A204.1 (cell line): ENCODE results near the gene C16orf90.
"Not testable (repeated sequence)": the region's sequence is repeated elsewhere in the genome, so short reads cannot be mapped to it uniquely, and the experiment has no call there.

ENCODE experiments used
- FAIRE-seq: peaks from 2 replicates; lab custom pipeline; 2012; peaks lifted over from hg19 to GRCh38; lab: Jason Lieb, UNC

Gene C16orf90

DNA sequence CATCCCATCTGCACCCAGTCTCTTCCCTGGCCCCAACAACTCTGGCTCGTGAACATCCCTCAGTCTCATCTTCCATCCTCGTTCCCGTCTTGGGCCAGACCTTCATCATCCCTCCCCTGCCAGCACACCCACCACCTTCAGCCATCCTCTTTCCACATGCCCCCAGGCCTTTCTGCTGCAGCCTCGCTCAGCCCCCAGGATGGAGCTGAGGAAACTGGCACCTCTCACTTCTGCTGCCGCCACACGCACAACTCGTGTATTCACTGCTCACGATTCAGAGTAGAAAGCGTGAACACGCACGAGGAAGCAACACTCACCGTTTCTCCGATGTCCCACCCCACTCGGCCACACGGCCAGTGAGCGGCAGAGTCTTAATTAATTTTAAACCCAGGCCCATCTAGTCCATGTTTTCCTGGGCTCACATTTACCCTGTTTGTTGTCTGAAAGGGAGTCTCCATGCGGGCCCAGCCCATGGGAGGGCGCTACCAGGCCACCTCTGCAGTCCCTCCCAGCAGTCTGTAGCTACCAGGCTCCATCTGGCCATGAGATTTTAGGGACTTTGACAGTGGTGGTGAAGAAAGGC, 12.5 kb downstream of the C16orf90 start:
- no peak for FAIRE-seq

DNA sequence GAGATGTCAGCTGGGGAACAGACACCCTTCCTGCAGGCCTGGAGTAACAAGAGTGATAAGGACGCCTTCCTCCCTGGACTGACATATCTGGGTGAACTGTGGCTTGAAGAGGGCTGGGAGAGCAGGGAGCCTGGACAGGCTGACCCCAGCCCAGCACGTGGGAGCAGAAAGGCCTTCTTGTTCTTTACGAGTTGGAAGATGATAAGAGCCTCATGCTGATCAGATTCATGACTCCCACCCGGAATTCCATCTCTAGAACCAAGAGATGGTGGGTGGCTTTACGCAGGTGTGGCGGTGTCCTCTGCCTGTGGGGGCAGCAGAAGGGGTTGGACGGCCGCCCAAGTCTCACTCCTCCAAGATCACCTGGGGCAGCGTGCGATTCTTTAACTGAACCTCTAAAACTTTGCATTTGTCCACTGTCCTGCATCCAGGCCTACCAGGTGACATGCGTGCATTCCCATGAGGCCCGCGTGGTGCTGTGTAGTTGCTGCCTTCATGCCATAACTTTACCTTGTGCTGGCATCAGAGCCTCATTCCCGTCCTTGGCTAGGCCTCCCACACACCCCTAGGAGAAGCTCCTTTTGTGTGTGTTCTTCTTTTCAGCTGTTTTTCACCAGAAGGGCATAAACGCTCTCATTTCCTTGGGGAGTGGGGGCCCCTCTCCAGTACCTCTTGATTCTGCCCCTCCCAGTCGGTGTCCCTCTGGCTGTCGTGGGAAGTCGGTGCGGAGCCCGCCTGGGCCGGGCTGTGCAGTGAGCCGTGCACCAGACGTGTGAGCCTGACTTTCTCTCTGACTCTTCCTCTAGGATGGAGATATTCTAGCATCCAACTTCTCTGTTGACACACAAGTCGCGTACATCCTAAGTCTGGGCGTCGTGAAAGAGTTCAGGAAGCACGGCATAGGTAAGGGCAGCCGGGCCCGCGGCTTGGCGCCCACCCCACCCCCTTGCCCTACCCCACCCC, 13.3 kb downstream of the C16orf90 start:
- no peak for FAIRE-seq

DNA sequence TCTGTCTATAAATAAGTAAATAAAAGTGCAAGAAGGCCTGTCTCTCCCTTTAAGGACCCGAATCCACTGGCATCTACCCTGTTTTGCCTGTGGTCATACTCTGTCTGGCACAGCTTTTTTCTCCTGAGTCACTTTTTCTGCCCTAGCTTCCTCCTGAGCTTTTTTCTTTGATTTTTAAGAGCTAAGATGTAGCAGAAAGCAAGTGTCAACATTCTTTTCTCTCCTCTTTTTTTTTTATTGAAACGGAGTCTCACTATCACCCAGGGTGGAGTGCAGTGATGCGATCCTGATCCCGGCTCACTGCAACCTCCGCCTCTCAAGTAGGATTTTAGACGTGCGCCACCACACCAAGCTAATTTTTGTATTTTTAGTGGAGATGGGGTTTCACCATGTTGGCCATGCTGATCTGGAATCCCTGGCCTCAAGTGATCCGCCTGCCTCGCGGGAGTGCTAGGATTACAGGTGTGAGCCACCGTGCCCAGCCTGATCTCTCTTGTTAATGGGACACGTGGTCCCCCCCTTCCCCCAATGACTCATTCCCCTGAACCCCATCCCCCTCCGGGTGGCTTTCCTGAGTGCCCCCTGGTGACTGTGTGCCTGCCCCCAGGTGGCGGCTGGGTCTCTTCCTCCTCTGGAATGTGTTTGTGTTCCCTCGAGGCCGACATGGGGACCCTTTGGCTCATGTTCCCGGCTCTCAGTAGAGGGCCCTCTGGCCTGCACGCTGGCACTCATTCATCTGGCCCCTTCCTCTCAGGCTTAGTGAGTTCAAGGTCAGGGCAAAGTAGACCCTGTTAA, 14.2 kb downstream of the C16orf90 start:
- no peak for FAIRE-seq

DNA sequence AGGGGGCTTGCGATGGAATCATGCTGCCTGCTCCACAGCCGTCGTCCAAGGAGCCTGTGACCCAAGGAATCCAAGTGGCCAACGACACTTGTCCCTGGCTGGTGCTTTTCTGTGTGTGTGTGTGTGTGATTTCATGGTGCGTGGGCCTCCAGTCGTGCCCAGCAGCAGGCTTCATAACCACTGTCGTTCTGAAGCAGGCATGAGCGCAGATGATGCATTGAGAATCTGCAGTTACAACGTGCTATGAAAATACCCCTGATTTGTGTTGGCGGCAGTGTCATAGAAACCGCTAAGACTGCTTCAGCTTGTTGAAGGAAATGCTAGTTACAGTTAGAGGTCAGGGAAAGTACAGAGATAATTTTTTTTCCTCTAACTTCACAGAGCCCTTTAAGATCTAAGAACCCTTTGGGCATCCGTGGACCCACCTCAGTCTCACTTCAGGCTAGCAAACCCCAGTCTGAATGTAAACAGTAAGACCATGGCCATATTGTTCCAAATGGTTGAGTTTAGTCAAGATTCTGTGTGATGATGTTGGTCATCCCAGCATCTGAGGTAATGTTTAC, 15.6 kb downstream of the C16orf90 start:
- FAIRE-seq = no peak

DNA sequence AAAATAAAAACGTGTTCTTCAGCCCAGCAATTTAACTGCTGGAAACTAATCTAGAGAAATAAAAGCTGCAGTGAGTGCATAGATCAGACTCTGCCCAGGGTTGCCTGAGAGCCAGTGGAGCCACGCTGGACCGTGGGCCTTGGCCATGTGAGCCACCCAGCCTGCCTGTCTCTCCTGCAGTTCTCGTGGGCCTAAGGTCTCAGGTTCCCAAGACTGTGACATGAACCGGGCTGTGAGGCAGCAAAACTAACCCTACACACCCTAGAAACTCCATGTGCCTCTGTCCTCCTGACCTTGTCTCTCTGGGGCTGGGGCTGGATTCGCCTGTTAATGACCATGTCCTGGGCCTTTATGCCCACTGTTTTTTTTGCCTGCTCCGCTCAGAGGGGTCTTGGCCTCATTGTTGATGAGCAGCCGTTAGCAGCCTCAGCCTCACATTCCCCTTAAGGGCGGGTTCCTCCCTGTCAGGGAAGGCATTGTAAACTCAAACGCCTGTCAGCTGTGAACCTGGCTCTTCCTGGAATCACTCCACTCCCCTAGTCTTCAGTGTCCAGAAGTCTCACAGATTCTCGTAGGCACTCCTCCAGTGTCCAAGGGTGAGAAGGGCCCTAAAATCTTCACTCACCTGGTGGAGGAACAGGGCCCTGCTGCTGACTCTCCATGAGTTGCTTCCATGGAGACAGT, 16.9 kb downstream of the C16orf90 start:
- no peak for FAIRE-seq

DNA sequence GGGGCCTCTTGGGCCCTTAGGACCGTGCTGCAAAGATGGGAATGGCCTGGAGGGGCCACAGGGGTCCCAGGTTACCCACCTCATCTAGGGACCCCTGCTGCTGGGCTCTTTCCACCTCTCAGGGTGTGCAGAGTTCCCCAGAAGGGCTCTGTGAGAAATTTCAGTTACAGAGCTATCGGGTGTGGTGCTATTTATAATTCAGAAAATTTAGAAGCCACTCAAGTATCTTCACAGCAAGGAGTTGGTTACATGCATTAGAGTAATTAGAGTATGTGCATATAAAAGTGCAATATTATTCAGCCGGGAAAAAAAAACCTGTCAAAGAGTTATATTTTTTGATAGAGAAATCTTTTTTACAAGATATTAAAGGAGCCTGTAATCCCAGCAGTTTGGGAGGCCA, 18.9 kb downstream of the C16orf90 start:
- no peak for FAIRE-seq

DNA sequence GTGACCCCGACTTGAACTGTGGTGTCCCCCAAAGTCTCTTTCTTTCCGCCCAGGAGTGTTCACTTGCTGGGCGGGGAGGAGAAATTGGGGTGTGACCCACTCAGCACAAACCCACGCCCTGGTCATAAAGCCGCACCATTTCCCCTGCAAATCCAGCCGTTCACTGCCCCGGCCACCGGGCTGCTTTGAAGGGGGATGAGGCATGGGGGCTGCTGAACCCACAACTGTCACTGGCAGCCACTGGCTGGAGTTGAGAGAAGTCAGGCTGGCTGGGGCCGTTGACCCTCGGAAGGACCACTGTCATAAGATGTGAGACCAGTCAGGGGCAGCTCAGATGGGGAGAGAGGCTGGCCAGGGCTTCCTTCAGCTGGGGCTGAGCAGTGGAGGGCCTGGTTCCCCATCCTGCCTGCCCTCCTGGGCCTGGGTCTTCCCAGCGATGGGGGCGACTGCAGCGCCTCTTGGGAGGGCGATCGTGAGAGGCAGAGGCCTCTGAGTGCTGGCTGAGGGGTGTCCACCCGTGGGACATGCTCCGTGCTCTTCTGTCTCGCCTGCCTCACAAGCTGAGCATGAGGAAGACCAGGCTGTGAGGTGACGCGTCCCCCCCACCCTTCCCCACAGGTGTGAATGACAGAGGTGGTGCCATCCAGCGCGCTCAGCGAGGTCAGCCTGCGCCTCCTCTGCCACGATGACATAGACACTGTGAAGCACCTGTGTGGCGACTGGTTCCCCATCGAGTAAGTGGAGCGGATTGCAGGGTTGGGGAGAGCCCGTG, 19.5 kb downstream of the C16orf90 start:
- no peak for FAIRE-seq

DNA sequence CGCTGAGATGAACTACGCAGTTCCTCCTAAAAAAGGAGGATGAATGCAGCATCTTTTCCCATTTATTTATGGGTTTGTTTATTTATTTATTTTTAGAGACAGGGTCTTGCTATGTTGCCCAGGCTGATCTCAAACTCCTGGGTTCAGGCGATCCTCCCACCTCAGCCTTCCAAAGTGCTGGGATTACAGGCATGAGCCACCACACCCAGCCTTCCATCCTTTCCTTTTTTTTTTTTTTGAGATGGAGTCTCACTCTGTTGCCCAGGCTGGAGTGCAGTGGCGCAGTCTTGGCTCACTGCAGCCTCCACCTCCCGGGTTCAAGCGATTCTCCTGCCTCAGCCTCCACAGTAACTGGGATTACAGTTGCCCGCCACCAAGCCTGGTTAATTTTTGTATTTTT, 20.4 kb downstream of the C16orf90 start:
- not testable (repeated sequence) for FAIRE-seq

DNA sequence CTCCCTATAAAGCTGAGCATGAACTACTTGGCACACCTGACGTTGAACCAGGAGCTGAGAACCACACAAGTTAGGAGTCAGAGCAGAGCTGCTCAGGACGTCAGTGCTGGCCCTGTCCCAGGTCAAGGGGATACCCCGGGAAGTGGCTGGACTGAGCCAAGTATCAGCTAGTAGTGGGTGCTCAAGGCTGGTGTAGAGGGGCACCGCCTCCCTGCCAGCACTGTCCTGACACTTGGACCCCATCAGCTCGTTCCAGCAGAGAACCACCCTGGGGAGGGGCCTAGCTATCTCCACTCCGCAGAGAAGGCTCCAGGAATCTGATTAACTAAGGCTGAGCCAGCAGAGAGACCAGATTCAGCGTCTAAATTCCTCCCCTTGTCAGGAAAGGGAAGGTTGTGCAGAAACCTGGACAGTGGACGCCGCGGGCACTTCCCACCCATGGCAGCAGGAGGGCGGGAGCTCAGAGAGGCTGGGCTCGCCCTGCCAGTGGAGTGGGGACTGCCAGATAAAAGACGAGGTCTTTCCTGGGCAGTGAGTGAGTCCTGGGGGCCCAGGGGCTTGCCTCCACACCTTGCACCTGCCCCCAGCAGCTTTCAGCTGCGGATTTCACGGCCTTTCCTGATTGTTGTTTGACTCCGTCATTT, 21.0 kb downstream of the C16orf90 start:
- FAIRE-seq = no peak

DNA sequence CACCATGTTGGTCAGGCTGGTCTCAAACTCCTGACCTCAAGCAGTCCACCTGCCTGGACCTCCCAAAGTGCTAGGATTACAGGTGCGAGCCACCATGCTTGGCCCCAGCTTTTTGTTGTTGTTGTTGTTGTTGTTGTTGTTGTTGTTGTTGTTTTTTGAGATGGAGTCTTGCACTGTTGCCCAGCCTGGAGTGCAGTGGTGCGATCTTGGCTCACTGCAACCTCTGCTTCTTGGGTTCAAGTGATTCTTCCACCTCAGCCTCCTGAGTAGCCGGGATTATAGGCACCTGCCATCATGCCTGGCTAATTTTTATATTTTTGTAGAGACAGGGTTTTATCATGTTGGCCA, 21.7 kb downstream of the C16orf90 start:
- not testable (repeated sequence) for FAIRE-seq

DNA sequence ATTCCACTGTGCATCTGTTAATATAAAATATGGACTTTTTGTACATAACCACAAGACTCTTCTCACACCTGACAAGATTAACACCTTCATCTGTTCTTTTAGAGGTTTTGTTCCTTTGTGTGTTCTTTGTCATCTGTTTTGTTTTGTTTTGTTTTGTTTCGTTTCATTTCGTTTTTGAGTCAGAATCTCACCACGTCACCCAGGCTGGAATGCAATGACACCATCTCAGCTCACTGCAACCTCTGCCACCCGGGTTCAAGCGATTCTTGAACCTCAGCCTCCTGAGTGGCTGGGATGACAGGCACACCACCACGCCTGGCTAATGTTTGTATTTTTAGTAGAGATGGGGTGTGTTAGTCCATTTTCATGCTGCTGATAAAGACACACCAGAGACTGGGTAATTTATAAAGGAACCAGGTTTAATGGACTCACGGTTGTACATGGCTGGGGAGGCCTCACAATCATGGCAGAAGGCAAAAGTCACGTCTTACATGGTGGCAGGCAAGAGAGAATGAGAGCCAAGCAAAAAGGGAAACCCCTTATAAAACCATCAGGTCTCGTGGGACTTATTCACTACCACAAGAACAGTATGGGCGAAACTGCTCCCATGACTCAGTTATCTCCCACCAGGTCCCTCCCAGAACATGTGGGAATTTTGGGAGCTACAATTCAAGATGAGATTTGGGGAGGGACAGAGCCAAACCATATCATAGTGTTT, 22.3 kb downstream of the C16orf90 start:
- no peak for FAIRE-seq

DNA sequence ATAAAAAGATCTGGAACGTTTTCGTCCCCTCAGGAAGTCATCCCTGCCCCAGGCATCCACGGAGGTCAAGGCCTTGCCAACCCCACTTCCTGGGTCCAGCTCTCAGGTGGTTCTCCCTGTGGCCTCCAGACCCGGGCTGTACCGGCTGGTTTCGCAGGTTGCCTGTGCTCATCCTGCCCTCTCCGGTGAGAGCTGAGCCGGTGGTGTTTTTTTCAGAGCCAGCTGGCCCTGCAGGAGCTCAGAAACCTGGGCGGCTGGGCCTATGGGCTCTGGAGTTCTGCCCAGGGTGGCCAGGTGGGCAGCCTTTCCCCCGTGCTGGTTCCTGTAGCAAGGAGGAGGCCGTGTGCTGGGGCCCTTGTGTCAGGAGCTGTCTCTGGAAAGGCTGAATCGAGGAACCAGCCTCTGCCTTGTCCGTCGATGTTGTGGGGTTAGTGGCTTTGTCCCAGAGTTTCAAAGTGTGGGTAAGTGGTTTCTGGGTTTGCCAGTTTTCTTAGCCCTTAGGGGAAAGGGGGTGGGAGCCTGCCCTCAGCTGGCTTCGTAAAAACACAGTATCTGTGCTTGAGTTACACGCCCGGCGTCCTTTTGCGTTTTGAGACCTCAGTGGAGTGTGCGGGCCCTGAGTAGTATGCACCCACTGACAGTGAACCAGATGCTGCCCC, 23.6 kb downstream of the C16orf90 start:
- no peak for FAIRE-seq

DNA sequence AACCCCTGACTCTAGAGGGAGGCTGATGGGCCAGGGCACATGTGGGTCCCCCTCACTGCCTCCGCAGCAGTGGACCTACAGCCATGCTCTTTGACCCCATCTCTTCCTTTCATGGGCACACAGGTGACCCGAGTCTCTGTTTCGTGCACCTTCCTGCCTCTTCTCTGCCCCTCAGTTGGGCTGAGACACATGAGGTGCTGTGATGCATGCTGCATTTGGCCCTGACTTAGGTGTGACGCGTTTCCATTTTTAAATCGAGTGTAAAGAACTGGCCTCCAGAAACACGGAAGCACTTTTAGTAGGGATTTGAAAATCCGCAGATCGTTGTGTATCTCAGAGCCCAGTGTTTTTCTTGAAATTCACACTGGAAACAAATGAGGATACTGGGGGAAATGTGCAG, 24.6 kb downstream of the C16orf90 start:
- FAIRE-seq = no peak

DNA sequence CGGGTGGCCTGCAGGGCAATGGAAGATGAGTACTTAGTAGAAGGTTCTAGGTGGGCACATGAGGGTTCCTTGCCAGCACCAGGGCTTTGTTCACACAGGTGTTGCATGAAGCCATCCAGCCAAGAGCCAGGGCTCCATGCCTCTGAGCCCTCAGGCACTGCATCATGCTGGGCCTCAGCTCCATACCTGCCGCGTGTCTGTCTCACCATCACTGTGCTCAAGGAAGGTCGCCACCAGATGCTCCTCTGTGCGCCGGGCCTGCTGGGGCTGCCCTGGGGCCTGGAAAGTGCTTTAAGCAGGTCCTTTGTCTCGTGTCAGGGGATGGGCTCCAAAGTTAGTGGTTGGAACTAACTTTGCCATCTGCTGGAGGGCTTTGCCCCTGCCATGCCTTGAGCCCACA, 25.6 kb downstream of the C16orf90 start:
- FAIRE-seq = no peak

DNA sequence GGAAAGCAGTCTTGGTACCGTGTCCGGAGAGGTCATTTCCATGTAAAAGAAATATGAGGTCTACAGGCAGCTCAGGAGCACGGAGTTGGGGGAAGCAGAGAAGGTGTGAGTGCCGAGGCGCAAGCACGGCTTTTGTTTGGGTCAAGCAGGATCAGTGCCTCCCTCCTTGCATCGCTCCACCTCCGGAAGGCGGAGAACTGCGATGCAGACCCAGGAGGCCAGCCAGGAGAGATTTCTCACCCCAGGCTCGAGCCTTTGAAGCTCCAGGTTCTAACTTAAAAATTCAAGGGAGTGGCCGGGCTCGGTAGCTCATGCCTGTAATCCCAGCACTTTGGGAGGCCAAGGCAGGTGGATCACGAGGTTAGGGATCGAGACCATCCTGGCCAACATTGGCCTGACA, 26.8 kb downstream of the C16orf90 start:
- no peak for FAIRE-seq

DNA sequence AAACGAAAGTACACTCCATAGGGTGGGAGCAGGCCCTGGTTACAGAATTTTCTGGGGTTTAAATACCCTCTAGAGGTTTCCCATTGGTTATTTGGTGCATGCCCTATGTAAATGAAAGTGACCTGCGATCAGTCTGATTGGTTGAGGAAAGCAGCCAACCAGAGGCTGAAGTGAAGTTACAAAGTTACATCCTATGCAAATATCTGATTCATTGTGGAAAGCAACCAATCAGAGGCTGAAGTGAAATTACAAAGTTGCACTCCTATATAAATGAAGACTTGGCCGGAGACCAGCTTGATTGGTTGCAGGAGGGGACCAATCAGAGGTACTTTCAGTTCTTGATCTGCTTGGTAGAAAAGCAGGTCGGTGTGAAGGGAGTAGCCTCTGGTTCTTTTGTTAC, 27.4 kb downstream of the C16orf90 start:
- no peak for FAIRE-seq

DNA sequence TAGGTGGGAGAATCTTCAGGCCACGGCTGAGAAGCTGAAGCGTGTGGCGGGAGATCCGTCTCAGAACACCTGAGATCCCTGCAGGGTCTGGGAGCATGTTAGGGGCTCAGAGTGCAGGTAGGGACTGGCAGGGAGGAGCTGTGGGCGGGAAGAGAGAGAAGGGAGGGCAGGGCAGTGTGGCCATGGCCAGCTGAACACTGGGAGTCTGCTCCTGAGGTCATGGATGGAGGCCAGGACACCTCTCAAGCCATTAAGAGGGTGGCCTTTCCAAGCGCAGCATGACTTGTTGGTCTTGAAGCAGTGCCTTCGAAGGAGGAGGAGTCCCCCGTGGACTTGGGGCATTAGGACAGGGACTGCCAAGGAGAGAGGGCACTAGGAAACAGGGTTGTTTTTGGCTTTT, 28.1 kb downstream of the C16orf90 start:
- no peak for FAIRE-seq

DNA sequence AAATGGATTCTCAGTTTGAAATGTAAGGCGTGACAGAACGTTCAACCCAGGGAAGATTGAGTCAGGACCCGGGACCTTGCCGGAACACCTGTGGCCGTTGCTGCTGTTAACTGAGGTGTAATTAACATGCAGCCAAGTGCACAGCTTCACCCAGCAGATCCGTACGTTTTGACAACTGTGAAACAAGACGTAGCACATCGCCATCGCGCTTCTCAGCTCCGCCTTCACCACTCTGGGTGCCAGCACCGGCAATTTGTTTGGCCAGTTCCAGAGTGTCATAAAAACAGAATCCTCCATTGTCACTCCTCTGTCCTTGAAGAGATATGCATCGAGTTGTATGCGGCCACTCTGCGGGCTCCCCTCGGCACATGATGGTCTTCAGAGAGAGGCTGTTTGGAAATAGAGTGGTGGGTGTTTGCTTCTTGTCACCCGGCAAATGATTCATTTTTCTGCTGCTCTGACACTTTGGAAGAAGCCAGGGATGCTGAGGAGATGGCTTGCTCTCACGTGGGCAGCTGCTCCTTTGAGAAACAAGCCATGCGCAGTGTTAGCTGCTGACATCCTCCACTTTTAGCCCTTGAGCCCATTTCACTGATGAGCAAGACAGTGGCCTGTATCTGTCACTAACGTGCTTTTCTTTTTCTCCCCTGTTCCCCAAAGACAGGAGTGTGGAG, 29.2 kb downstream of the C16orf90 start:
- FAIRE-seq = no peak

DNA sequence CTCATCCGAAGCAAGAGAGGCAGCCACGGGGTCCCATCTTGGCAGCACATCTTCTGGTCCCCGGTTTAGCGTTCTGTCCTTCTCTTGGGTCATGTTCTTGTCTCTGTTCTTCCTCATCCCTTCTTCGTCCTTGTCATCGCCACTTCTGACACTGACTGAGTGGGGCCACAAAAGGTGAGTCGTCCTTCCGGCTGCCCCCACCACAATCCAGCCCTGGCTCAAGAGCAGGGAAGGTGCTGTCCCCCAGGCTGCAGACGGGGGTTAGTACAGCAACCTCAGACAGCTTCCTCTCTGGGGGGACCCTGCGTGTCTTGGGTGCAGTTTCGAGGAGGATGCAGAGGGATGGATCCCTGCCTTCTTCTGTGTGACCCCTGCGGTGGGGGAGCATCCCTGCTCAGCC, 30.0 kb downstream of the C16orf90 start:
- no peak for FAIRE-seq
